HCT116 (cell line): ENCODE data around the gene DPYSL5. TPM values are rescaled to one million over a fixed set of nuclear protein-coding genes. Genes with fewer than 3 reads are reported as not detected.

Experiments used
- ATAC-seq: fragments of 200-7000 bp; cut with Tn5 transposase; 2 replicates; pipeline ENCODE4 v1.9.1; 2020; ENCODE audit warnings: mild to moderate bottlenecking, moderate library complexity
- BruUV-seq: library from RNA; stranded (reverse); fragments of 400-500 nt; replicated peaks from 2 replicates; lab custom pipeline; 2021; lab: Mats Ljungman, UMichigan
- CTCF ChIA-PET: fragments of 300-600 bp; sonication (Branson Sonifier 250); formaldehyde crosslinking; loops from one replicate; lab custom pipeline; 2021; ENCODE audit warnings: antibody characterized with exemption; lab: Charles Lee
- POLR2A ChIA-PET: fragments of 300-600, 350-600 bp; sonication (Branson Sonifier 250); formaldehyde crosslinking; loops from one replicate; lab custom pipeline; 2021; ENCODE audit warnings: antibody characterized with exemption; lab: Charles Lee
- RAD21 ChIA-PET, 2 experiments: fragments of 300-600 bp; sonication (Branson Sonifier 250); formaldehyde crosslinking; loops; one replicate each; lab custom pipeline; 2023; ENCODE audit warnings: low total read pairs in 2 of 2; ENCODE audit not compliant: uncharacterized antibody in 2 of 2, unreplicated experiment in 2 of 2, low non-redundant PET in 1 of 2; lab: Charles Lee
- DNase-seq: peaks from one replicate; pipeline ENCODE4 v3.0.0-alpha.2; 2010; ENCODE audit warnings: low read depth, low spot score
- H2AFZ ChIP-seq: fragments of 200-600 bp; shearing (Covaris generic), sonication (generic); 2 replicates; pipeline ENCODE4 v1.6.1; 2017; ENCODE audit warnings: low read depth, mixed run types, mixed read lengths, antibody characterized with exemption, low read length; ENCODE audit not compliant: poor library complexity, severe bottlenecking
- H3K27ac ChIP-seq: 2 replicates; pipeline ENCODE4 v1.5.1; 2012; ENCODE audit warnings: low read depth, low read length
- H3K27me3 ChIP-seq: fragments of 200-600 bp; sonication (generic); 2 replicates; pipeline ENCODE4 v1.6.1; 2016; ENCODE audit warnings: mixed run types, low read length, mixed read lengths; ENCODE audit not compliant: insufficient read depth
- H3K36me3 ChIP-seq, 2 experiments: fragments of 200-500 bp in 1 of 2; fragments of 200-600 bp in 1 of 2; sonication (Bioruptor generic) in 1 of 2; sonication (generic) in 1 of 2; 2 replicates each; pipeline versions ENCODE4 v1.5.1 to v1.6.1; 2014 to 2016; ENCODE audit warnings: low read length in 2 of 2, inconsistent platforms in 1 of 2, mixed read lengths in 1 of 2, mixed run types in 1 of 2; ENCODE audit not compliant: insufficient read depth in 2 of 2, control insufficient read depth in 1 of 2
- H3K4me1 ChIP-seq, 2 experiments: fragments of 200-600 bp in 1 of 2; sonication (generic) in 1 of 2; 2 replicates each; pipeline versions ENCODE4 v1.5.1 to v1.6.1; 2012 to 2017; ENCODE audit warnings: low read length in 2 of 2, inconsistent platforms in 1 of 2, mild to moderate bottlenecking in 1 of 2, mixed read lengths in 1 of 2, mixed run types in 1 of 2, moderate library complexity in 1 of 2; ENCODE audit not compliant: insufficient read depth in 2 of 2, control insufficient read depth in 1 of 2
- H3K4me2 ChIP-seq: fragments of 200-600 bp; sonication (generic); 2 replicates; pipeline ENCODE4 v1.6.1; 2017; ENCODE audit warnings: mixed run types, low read length, mixed read lengths
- H3K4me3 ChIP-seq, 2 experiments: fragments of 200-600 bp in 1 of 2; sonication (generic) in 1 of 2; replicated peaks in 1 of 2; 2 replicates each; pipeline ENCODE4 v1.5.1; 2011 to 2016; ENCODE audit warnings: low read length in 2 of 2, control low read depth in 1 of 2, low read depth in 1 of 2, mild to moderate bottlenecking in 1 of 2, mixed read lengths in 1 of 2, mixed run types in 1 of 2
- H3K79me2 ChIP-seq: fragments of 200-600 bp; sonication (generic); 2 replicates; pipeline ENCODE4 v1.6.1; 2017; ENCODE audit warnings: mild to moderate bottlenecking, mixed run types, low read length, moderate library complexity, mixed read lengths; ENCODE audit not compliant: insufficient read depth
- H3K9ac ChIP-seq: fragments of 200-600 bp; sonication (generic); 2 replicates; pipeline ENCODE4 v1.6.1; 2016; ENCODE audit warnings: low read length, mixed read lengths
- H3K9me2 ChIP-seq: fragments of 200-600 bp; sonication (generic), shearing (Covaris generic); 2 replicates; pipeline ENCODE4 v1.6.1; 2017; ENCODE audit warnings: mixed run types, mild to moderate bottlenecking, moderate library complexity; ENCODE audit not compliant: insufficient read depth
- H3K9me3 ChIP-seq, 2 experiments: fragments of 200-500 bp in 1 of 2; fragments of 200-600 bp in 1 of 2; sonication (Bioruptor generic) in 1 of 2; sonication (generic) in 1 of 2; 2 replicates each; pipeline ENCODE4 v1.6.1; 2014 to 2017; ENCODE audit warnings: low read length in 2 of 2, mixed read lengths in 2 of 2, inconsistent platforms in 1 of 2, low read depth in 1 of 2, mild to moderate bottlenecking in 1 of 2, mixed run types in 1 of 2, moderate library complexity in 1 of 2; ENCODE audit not compliant: control insufficient read depth in 1 of 2, insufficient read depth in 1 of 2
- H4K20me1 ChIP-seq: fragments of 200-600 bp; sonication (generic), shearing (Covaris generic); 2 replicates; pipeline ENCODE4 v1.6.1; 2017; ENCODE audit warnings: mixed run types, mild to moderate bottlenecking, moderate library complexity; ENCODE audit not compliant: insufficient read depth
- ATF3 ChIP-seq: IDR thresholded peaks from 2 replicates; pipeline ENCODE4 v1.6.1; 2012
- CTCF ChIP-seq, 3 experiments: fragments of 200-600 bp in 1 of 3; sonication (generic) in 1 of 3; IDR thresholded peaks in 2 of 3; conservative IDR thresholded peaks in 1 of 3; 2 replicates each; pipeline ENCODE4 v1.5.1; 2012 to 2017; ENCODE audit warnings: low read depth in 2 of 3, low read length in 2 of 3, antibody characterized with exemption in 1 of 3, borderline replicate concordance in 1 of 3, control low read depth in 1 of 3, mild to moderate bottlenecking in 1 of 3, mixed read lengths in 1 of 3, mixed run types in 1 of 3, moderate library complexity in 1 of 3; ENCODE audit not compliant: insufficient read depth in 1 of 3
- ELF1 ChIP-seq: IDR thresholded peaks from 2 replicates; pipeline ENCODE4 v1.6.1; 2012; ENCODE audit warnings: low read depth, borderline replicate concordance
- EZH2 ChIP-seq: fragments of 200-600 bp; sonication (generic); IDR thresholded peaks from 2 replicates; pipeline ENCODE4 v1.6.1; 2017; ENCODE audit warnings: antibody characterized with exemption, mixed run types
- FOSL1 ChIP-seq: IDR thresholded peaks from 2 replicates; pipeline ENCODE4 v1.6.1; 2012; ENCODE audit warnings: low read depth
- JUND ChIP-seq: IDR thresholded peaks from 2 replicates; pipeline ENCODE4 v1.6.1; 2012
- MAX ChIP-seq: IDR thresholded peaks from 2 replicates; pipeline ENCODE4 v1.6.1; 2012
- POLR2AphosphoS5 ChIP-seq: IDR thresholded peaks from 2 replicates; pipeline ENCODE4 v1.6.1; 2011; ENCODE audit warnings: mild to moderate bottlenecking, low read depth, low read length, moderate library complexity
- REST ChIP-seq: IDR thresholded peaks from 2 replicates; pipeline ENCODE4 v1.6.1; 2012; ENCODE audit warnings: low read depth
- SIN3A ChIP-seq: IDR thresholded peaks from 2 replicates; pipeline ENCODE4 v1.6.1; 2012; ENCODE audit warnings: low read depth
- SRF ChIP-seq: IDR thresholded peaks from 2 replicates; pipeline ENCODE4 v1.6.1; 2012; ENCODE audit warnings: low read depth
- TCF7L2 ChIP-seq: IDR thresholded peaks from 2 replicates; pipeline ENCODE4 v1.7.0; 2011; ENCODE audit warnings: borderline replicate concordance, inconsistent platforms; ENCODE audit not compliant: insufficient read depth, insufficient read length; ENCODE audit errors: extremely low read depth
- ZBTB33 ChIP-seq: IDR thresholded peaks from 2 replicates; pipeline ENCODE4 v1.6.1; 2011; ENCODE audit warnings: mild to moderate bottlenecking, low read length, moderate library complexity; ENCODE audit not compliant: insufficient replicate concordance; ENCODE audit errors: extremely low read depth
- ZFX ChIP-seq: fragments of 450-650 bp; IDR thresholded peaks from 2 replicates; pipeline ENCODE4 v1.6.1; 2017
- intact Hi-C: fragments of 100-400 bp; cut with micrococcal nuclease; formaldehyde crosslinking; loops from 2 replicates; pipeline ENCODE4 v1.10.0; 2022
- total RNA-seq: library from RNA; stranded (reverse); gene quantifications from one replicate; pipeline ENCODE4 v1.2.1, GENCODE V29; 2021; ENCODE audit not compliant: unreplicated experiment

Gene DPYSL5
- total RNA-seq, 1 experiment from 2014 or later, result 8.4 TPM

GRCh38 chr2:26818255-26818654, 29.7 kb upstream of the DPYSL5 start:
- Histone ChIP-seq H3K4me1 (peaks cover 2 to 10% of the 10 kb centered on the region in 2 experiments; a peak in 3 of 4 replicates), H3K4me2 (no peak overlapping the region), H3K27ac (no peak overlapping the region), H3K9ac (no peak overlapping the region), H3K27me3 (no peaks in the 10 kb centered on the region), H3K4me3 (no peak overlapping the region), H2AFZ (no peak overlapping the region), H4K20me1 (no peaks in the 10 kb centered on the region), H3K79me2 (no peaks in the 10 kb centered on the region), H3K36me3 (no peaks in the 10 kb centered on the region), H3K9me3 (no peaks in the 10 kb centered on the region), H3K9me2 (no peaks in the 10 kb centered on the region)
- BruUV-seq, result no TSS peak
- ChIA-PET CTCF (no interaction called here), POLR2A (no interaction called here), RAD21 (no interaction called here)
- intact Hi-C loops, result no loop called here
- ATAC-seq (no peak), DNase-seq (no peak)
- TF ChIP-seq ELF1 (no peak), REST (no peak), ZFX (no peak), FOSL1 (no peak), SIN3A (no peak), TCF7L2 (no peak), ATF3 (no peak), CTCF (IDR thresholded peaks at IDR 0.05 in 2 of 3, conservative IDR thresholded peaks at IDR 0.05 in 1 of 3; ENCODE audit: borderline replicate concordance in 1 of 3, insufficient read depth in 1 of 3, low read depth in 2 of 3, low read length in 2 of 3) (no peak), POLR2AphosphoS5 (no peak), JUND (no peak), SRF (no peak), MAX (no peak), ZBTB33 (no peak), EZH2 (no peak)
